ENCODE results near the gene BDKRB2. TPM values are rescaled to one million over a fixed set of nuclear protein-coding genes. Genes with fewer than 3 reads are reported as not detected.

BDKRB2 gene
- total and polyA plus RNA-seq, 2 experiments from 2014 or later, result 0.14 to 0.21 TPM

GRCh38 chr14:96267916-96268315 is 63.3 kb downstream of the BDKRB2 start:
- Histone ChIP-seq H3K79me2 (replicated peaks; ENCODE audit: insufficient read depth) (no peaks in the 10 kb centered on the region), H3K4me3 (no peak overlapping the region), H3K36me3 (ENCODE audit: insufficient read depth) (no peaks in the 10 kb centered on the region), H3K27me3 (ENCODE audit: insufficient read depth) (no peaks in the 10 kb centered on the region), H2AFZ (no peak overlapping the region; the same call in 1 of the 2 replicates), H3K9me2 (ENCODE audit: insufficient read depth) (peaks cover 3% of the 10 kb centered on the region; the same call in 1 of the 2 replicates), H4K20me1 (replicated peaks; ENCODE audit: insufficient read depth) (no peaks in the 10 kb centered on the region), H3K27ac (ENCODE audit: low read depth) (no peak overlapping the region), H3K4me1 (ENCODE audit: insufficient read depth) (no peaks in the 10 kb centered on the region), H3K4me2 (no peak overlapping the region), H3F3A (replicated peaks; ENCODE audit: low read depth) (no peaks in the 10 kb centered on the region)
- TF ChIP-seq ZNF331 (CRISPR knock-in tag; IDR thresholded peaks at IDR 0.05; ENCODE audit: low read depth) (no peak), CTCF (conservative IDR thresholded peaks at IDR 0.05; ENCODE audit: low read depth in 2 of 2) (no peak), CREB1 (CRISPR knock-in tag; IDR thresholded peaks at IDR 0.05; ENCODE audit: low read depth) (no peak), ETS1 (IDR thresholded peaks at IDR 0.05) (no peak), ZNF462 (CRISPR knock-in tag; IDR thresholded peaks at IDR 0.05) (no peak), JUNB (IDR thresholded peaks at IDR 0.05; ENCODE audit: unreplicated experiment) (no peak), NANOG (IDR thresholded peaks at IDR 0.05; ENCODE audit: borderline replicate concordance) (no peak), ZNF114 (CRISPR knock-in tag; IDR thresholded peaks at IDR 0.05) (no peak), STAT1 (IDR thresholded peaks at IDR 0.05; ENCODE audit: unreplicated experiment) (no peak), POLR2AphosphoS5 (IDR thresholded peaks at IDR 0.05; ENCODE audit: low read depth) (no peak), REST (IDR thresholded peaks at IDR 0.05; ENCODE audit: unreplicated experiment) (no peak), EZH2 (IDR thresholded peaks at IDR 0.05; ENCODE audit: low read depth, unreplicated experiment) (no peak), EZH2phosphoT487 (IDR thresholded peaks at IDR 0.05; ENCODE audit: unreplicated experiment) (no peak)
- peaks cover 7% of the 10 kb centered on the region; the same call in 2 of the 3 replicates for H3K36me3 Mint-ChIP-seq (ENCODE audit: low read depth)
- H3K4me3 Mint-ChIP-seq, result no peak overlapping the region
- peaks cover 18% of the 10 kb centered on the region for H3K9me3 Mint-ChIP-seq
- no peak for ATAC-seq
- DNase-seq (ENCODE audit: low spot score), result no peak
- H3K27me3 Mint-ChIP-seq (ENCODE audit: insufficient read depth, low read depth, poor library complexity), result peaks cover 16% of the 10 kb centered on the region
- H3K4me1 Mint-ChIP-seq, result no peaks in the 10 kb centered on the region
- H3K27ac Mint-ChIP-seq, result no peak overlapping the region

Data from GM23338 (cell line).